Measurements from ENCODE around the gene TRAM2. TPM values are rescaled to one million over a fixed set of nuclear protein-coding genes. Genes with fewer than 3 reads are reported as not detected.
A peak's percentile ranks its signal among the peaks of the same experiment; 100 is the strongest.

TRAM2 gene
- total and polyA plus RNA-seq, 9 of the 15 experiments (the other 6 are each of a cell fraction or from before 2014, with no cell fraction given): 2.6 to 13.3 (median 8.9) TPM

DNA sequence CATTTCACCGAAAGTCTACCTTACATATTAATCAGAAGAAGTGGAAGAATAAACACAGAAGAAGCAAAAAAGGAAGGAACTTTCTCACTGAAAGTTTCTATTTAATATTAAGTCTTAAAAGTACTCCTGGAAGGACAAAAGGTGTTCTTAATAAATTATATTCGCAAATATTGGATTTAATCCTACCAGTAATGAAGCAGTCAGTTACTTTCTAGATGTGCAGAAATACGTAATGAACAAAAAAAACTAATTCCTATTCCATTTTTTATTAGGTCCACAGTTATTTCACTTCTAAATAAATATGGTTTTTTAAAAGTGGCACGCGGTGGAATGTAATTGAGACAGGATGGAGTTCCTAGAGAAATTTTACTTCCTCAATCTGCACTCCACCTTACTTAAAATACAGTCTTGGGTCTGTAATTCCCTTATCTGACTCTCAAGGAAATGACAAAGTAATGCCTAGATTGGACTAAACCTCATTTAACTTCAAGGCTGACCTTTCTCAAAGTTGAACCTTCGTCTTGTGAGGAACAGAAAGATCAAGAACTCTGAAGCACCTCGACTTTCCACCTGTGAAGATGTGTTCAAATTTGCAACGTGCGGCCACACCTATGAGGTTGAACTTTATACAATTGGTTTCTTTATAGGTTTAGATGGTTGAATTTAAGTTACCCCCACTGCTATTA, 1.1 kb upstream of the TRAM2 start (continued):
- TF ChIP-seq, protein P1, sequence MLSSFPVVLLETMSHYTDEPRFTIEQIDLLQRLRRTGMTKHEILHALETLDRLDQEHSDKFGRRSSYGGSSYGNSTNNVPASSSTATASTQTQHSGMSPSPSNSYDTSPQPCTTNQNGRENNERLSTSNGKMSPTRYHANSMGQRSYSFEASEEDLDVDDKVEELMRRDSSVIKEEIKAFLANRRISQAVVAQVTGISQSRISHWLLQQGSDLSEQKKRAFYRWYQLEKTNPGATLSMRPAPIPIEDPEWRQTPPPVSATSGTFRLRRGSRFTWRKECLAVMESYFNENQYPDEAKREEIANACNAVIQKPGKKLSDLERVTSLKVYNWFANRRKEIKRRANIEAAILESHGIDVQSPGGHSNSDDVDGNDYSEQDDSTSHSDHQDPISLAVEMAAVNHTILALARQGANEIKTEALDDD (IDR thresholded peaks at IDR 0.05): peak; percentile 50; the same call in 1 of the 2 replicates
- TF ChIP-seq KLF10 (CRISPR knock-in tag; IDR thresholded peaks at IDR 0.05) (no peak), ZBTB7A (IDR thresholded peaks at IDR 0.05; ENCODE audit: borderline replicate concordance, control insufficient read depth, low read depth, low read length) (no peak), SUPT5H (IDR thresholded peaks at IDR 0.05) (0 out of 2 replicates have a peak, but pooled peaks have one; percentile 2), BRD4 (IDR thresholded peaks at IDR 0.05) (no peak), POLR2G (IDR thresholded peaks at IDR 0.05; ENCODE audit: low read depth, low read length) (no peak), TCF3 (CRISPR knock-in tag; IDR thresholded peaks at IDR 0.05) (0 out of 2 replicates have a peak, but pooled peaks have one; percentile 13), EP400 (IDR thresholded peaks at IDR 0.05) (peak; percentile 35), TEAD4 (IDR thresholded peaks at IDR 0.05; ENCODE audit: low read length) (peak; percentile 51; the same call in 1 of the 2 replicates), TEAD4 (CRISPR knock-in tag; IDR thresholded peaks at IDR 0.05; ENCODE audit: borderline replicate concordance) (no peak), SOX6 (IDR thresholded peaks at IDR 0.05) (peak; percentile 15; the same call in 1 of the 2 replicates), CHD1 (IDR thresholded peaks at IDR 0.05; ENCODE audit: low read length) (no peak), POLR2H (tag; IDR thresholded peaks at IDR 0.05; ENCODE audit: low read depth) (peak; percentile 53; the same call in 1 of the 2 replicates), ZNF133 (CRISPR knock-in tag; IDR thresholded peaks at IDR 0.05) (no peak), PRMT5 (CRISPR knock-in tag; IDR thresholded peaks at IDR 0.05) (no peak), COPS2 (conservative IDR thresholded peaks at IDR 0.05) (no peak), ZNF780A (CRISPR knock-in tag; IDR thresholded peaks at IDR 0.05) (no peak), SMARCE1 (IDR thresholded peaks at IDR 0.05) (no peak), ZNF311 (CRISPR knock-in tag; IDR thresholded peaks at IDR 0.05) (no peak), ATF1 (CRISPR knock-in tag; IDR thresholded peaks at IDR 0.05) (no peak), ATF1 (tag; IDR thresholded peaks at IDR 0.05) (no peak), CBFB (CRISPR knock-in tag; IDR thresholded peaks at IDR 0.05) (no peak), ZNF165 (CRISPR knock-in tag; IDR thresholded peaks at IDR 0.05; ENCODE audit: borderline replicate concordance) (no peak)
- TF ChIP-seq, protein P2, sequence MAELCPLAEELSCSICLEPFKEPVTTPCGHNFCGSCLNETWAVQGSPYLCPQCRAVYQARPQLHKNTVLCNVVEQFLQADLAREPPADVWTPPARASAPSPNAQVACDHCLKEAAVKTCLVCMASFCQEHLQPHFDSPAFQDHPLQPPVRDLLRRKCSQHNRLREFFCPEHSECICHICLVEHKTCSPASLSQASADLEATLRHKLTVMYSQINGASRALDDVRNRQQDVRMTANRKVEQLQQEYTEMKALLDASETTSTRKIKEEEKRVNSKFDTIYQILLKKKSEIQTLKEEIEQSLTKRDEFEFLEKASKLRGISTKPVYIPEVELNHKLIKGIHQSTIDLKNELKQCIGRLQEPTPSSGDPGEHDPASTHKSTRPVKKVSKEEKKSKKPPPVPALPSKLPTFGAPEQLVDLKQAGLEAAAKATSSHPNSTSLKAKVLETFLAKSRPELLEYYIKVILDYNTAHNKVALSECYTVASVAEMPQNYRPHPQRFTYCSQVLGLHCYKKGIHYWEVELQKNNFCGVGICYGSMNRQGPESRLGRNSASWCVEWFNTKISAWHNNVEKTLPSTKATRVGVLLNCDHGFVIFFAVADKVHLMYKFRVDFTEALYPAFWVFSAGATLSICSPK (IDR thresholded peaks at IDR 0.05; ENCODE audit: borderline replicate concordance): no peak
- TF ChIP-seq, protein P3, sequence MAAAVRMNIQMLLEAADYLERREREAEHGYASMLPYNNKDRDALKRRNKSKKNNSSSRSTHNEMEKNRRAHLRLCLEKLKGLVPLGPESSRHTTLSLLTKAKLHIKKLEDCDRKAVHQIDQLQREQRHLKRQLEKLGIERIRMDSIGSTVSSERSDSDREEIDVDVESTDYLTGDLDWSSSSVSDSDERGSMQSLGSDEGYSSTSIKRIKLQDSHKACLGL (CRISPR knock-in tag; IDR thresholded peaks at IDR 0.05; ENCODE audit: borderline replicate concordance, poor library complexity, severe bottlenecking): no peak
